Stomach (tissue), 4 donors: ENCODE data around the gene ASTN2.

Experiments used
- POLR2A ChIP-seq, 4 donors: fragments of 450-650 bp; IDR thresholded peaks; one replicate each; pipeline ENCODE4 v1.6.1; 2016; ENCODE audit warnings: antibody characterized with exemption in 4 of 4, control low read depth in 2 of 4, mild to moderate bottlenecking in 1 of 4, moderate library complexity in 1 of 4
- POLR2AphosphoS5 ChIP-seq, 3 donors: sonication (generic); formaldehyde crosslinking; IDR thresholded peaks; one replicate each; pipeline ENCODE4 v1.6.1; 2016; ENCODE audit warnings: antibody characterized with exemption in 3 of 3
- TF ChIP-seq, protein P1 (sequence below), 7 experiments: fragments of 450-650 bp in 4 of 7; fragments of 200-600 bp in 3 of 7; sonication (generic) in 3 of 7; IDR thresholded peaks; one replicate each; pipeline ENCODE4 v1.5.1; 2016 to 2019; ENCODE audit warnings: antibody characterized with exemption in 7 of 7, control low read depth in 2 of 7, mild to moderate bottlenecking in 1 of 7

DNA sequence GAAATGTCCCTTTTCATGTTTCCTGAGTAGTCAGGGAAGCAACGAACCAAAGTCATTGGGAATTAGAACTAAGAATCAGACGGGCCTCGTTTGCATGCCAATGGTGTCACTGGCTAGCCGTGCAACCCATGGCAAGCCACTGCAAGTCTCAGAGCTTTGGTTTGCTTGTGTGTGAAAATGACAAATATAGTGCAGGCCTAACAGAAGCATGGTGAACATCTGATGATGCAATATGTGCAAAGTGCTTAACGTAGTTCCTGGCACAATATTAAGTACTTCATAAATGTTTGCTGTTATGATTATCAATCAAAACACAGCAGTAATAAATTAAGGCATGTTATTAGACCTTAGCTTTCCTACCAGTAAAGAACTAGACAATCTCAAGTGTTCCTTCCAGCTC lies 845.7 kb downstream of the ASTN2 start:
- no peak for TF ChIP-seq POLR2AphosphoS5 (IDR thresholded peaks at IDR 0.05)
- TF ChIP-seq, protein P1, sequence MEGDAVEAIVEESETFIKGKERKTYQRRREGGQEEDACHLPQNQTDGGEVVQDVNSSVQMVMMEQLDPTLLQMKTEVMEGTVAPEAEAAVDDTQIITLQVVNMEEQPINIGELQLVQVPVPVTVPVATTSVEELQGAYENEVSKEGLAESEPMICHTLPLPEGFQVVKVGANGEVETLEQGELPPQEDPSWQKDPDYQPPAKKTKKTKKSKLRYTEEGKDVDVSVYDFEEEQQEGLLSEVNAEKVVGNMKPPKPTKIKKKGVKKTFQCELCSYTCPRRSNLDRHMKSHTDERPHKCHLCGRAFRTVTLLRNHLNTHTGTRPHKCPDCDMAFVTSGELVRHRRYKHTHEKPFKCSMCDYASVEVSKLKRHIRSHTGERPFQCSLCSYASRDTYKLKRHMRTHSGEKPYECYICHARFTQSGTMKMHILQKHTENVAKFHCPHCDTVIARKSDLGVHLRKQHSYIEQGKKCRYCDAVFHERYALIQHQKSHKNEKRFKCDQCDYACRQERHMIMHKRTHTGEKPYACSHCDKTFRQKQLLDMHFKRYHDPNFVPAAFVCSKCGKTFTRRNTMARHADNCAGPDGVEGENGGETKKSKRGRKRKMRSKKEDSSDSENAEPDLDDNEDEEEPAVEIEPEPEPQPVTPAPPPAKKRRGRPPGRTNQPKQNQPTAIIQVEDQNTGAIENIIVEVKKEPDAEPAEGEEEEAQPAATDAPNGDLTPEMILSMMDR (IDR thresholded peaks at IDR 0.05), result no peak
- no peak for TF ChIP-seq POLR2A (IDR thresholded peaks at IDR 0.05)
